Kidney (tissue), 14 donors: Measurements from ENCODE around the gene ARHGAP26. TPM values are rescaled to one million over a fixed set of nuclear protein-coding genes. Genes with fewer than 3 reads are reported as not detected.
A peak's percentile ranks its signal among the peaks of the same experiment; 100 is the strongest.

Experiments
- DNase-seq, 5 donors: peaks; one replicate each; pipeline ENCODE4 v3.0.0-alpha.2; 2013 to 2020
- FAIRE-seq: peaks from 2 replicates; lab custom pipeline; 2012; peaks lifted over from hg19 to GRCh38; lab: Jason Lieb, UNC
- H3K27ac ChIP-seq, 2 donors: one replicate each; pipeline ENCODE4 v1.7.0; 2013; ENCODE audit warnings: low read depth in 2 of 2, low read length in 2 of 2, inconsistent platforms in 1 of 2
- H3K27me3 ChIP-seq: one replicate; pipeline ENCODE4 v1.7.1; 2013; ENCODE audit warnings: low read length, inconsistent platforms; ENCODE audit not compliant: control insufficient read depth, insufficient read depth
- H3K36me3 ChIP-seq, 3 donors: one replicate each; pipeline versions ENCODE4 v1.7.0 to v1.7.1; 2013; ENCODE audit warnings: low read length in 3 of 3, control low read depth in 1 of 3, inconsistent platforms in 1 of 3; ENCODE audit not compliant: insufficient read depth in 3 of 3, control insufficient read depth in 2 of 3
- H3K4me1 ChIP-seq, 3 donors: one replicate each; pipeline versions ENCODE4 v1.7.0 to v1.7.1; 2013; ENCODE audit warnings: low read length in 3 of 3, inconsistent platforms in 1 of 3, low read depth in 1 of 3; ENCODE audit not compliant: control insufficient read depth in 2 of 3, insufficient read depth in 2 of 3
- H3K4me3 ChIP-seq, 3 donors: one replicate each; pipeline versions ENCODE4 v1.7.0 to v1.8.1; 2013; ENCODE audit warnings: low read length in 3 of 3, control low read depth in 1 of 3, inconsistent platforms in 1 of 3
- H3K9ac ChIP-seq, 3 donors: one replicate each; pipeline versions ENCODE4 v1.7.0 to v1.7.1; 2013; ENCODE audit warnings: low read length in 3 of 3, control low read depth in 1 of 3, inconsistent platforms in 1 of 3
- H3K9me3 ChIP-seq, 3 donors: one replicate each; pipeline versions ENCODE4 v1.7.0 to v1.7.1; 2013; ENCODE audit warnings: low read length in 3 of 3, control low read depth in 1 of 3, inconsistent platforms in 1 of 3; ENCODE audit not compliant: control insufficient read depth in 2 of 3, insufficient read depth in 1 of 3
- intact Hi-C: fragments of 100-400 bp; cut with DNase I; formaldehyde crosslinking; loops from one replicate; pipeline ENCODE4 v1.11.1; 2022
- polyA plus RNA-seq: library from polyadenylated mRNA; stranded (reverse); fragments of 350-450 nt; fragmentation: Illumina TruSeq; extraction: RNeasy Lipid Tissue Mini Kit (QIAGEN cat#74804); gene quantifications from one replicate; pipeline ENCODE4 v1.2.3, GENCODE V29; 2014; ENCODE audit warnings: low read depth, low replicate concordance; ENCODE audit not compliant: insufficient read depth
- total RNA-seq: library from RNA; stranded (reverse); fragmentation: NEBNext Ultra II Directional; extraction: Animal tissue kit (Norgen Biotek cat#: 25700); gene quantifications from one replicate; pipeline ENCODE4 v1.2.1, GENCODE V29; 2021
- TF ChIP-seq, protein P1 (sequence below): IDR thresholded peaks from 3 replicates; pipeline ENCODE4 v1.5.1; 2012; ENCODE audit warnings: mild to moderate bottlenecking, moderate library complexity, borderline replicate concordance; ENCODE audit not compliant: insufficient read depth; ENCODE audit errors: extremely low read depth
- donor health status: control.
- donor health status: control.
- donor health status: control.
- donor health status: control.
- donor health status: control.
- donor health status: DM: yes; HTN: yes; CAD: no.
- donor health status: Normal renal cell carcinoma (clear cell type).

The ARHGAP26 gene
- total and polyA plus RNA-seq, 2 donors from 2014 or later, result 2.5 to 85.7 TPM

- Histone ChIP-seq H3K27ac (no peak overlapping the region), H3K36me3 (peaks cover 0 to 3% (median 0%) of the 10 kb centered on the region in 3 donors), H3K4me1 (peaks cover 0 to 2% (median 0%) of the 10 kb centered on the region in 3 donors), H3K9ac (no peak overlapping the region), H3K9me3 (no peaks in the 10 kb centered on the region), H3K4me3 (no peak overlapping the region), H3K27me3 (no peaks in the 10 kb centered on the region)
- FAIRE-seq (no peak), DNase-seq (peak in 3 of 5 donors; percentile 39 to 82 (median 76))
- TF ChIP-seq, protein P1, sequence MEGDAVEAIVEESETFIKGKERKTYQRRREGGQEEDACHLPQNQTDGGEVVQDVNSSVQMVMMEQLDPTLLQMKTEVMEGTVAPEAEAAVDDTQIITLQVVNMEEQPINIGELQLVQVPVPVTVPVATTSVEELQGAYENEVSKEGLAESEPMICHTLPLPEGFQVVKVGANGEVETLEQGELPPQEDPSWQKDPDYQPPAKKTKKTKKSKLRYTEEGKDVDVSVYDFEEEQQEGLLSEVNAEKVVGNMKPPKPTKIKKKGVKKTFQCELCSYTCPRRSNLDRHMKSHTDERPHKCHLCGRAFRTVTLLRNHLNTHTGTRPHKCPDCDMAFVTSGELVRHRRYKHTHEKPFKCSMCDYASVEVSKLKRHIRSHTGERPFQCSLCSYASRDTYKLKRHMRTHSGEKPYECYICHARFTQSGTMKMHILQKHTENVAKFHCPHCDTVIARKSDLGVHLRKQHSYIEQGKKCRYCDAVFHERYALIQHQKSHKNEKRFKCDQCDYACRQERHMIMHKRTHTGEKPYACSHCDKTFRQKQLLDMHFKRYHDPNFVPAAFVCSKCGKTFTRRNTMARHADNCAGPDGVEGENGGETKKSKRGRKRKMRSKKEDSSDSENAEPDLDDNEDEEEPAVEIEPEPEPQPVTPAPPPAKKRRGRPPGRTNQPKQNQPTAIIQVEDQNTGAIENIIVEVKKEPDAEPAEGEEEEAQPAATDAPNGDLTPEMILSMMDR, result no peak
- intact Hi-C loops, result no loop called here
Measured at GRCh38 chr5:143041461-143041860, 271.3 kb downstream of the ARHGAP26 start.

DNA sequence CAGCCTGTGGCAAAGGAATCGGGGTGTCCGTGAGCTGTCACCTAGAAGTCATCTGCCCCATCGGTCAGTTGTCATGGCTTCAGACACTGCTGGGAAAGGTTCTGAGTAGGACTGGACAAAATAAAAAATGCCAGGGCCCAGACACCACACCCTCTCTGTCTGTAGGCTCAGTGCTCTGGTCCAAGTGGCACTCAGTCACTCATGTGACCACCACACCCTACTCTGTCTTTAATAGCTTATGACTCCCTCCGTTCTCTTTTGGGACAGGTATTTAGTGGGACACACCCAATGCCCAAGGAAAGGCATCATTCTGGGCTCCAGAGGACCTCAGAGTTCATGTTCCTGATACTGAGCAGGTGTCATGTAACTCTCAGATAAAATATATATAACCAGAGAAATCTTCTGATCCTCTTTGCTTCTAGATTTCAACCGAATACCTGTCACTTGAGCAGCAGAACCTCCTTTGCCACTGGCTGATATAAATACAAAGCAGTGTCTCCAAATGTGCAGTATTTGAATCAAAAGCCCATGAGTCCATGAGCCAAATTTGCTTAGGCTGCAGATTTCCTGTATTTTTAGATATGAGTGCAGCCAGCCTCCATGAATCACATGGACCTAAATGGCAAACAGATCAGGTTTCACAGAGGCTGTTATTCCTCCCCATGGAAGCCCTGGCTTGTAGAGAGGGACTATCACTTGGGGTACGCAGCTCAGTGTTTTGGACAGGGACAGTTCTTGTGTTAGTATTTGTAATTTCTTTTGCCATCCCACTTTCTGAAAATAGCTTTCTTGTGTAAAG lies 272.0 kb downstream of the ARHGAP26 start:
- TF ChIP-seq, protein P1, result no peak
- peaks cover 0 to 2% (median 0%) of the 10 kb centered on the region in 3 donors for H3K4me1 ChIP-seq
- no peak overlapping the region for H3K9ac ChIP-seq
- H3K4me3 ChIP-seq, result no peak overlapping the region
- intact Hi-C loops, result no loop called here
- FAIRE-seq (no peak), DNase-seq (peak in 3 of 5 donors; percentile 17 to 48 (median 48))
- no peak overlapping the region for H3K27ac ChIP-seq
- H3K27me3 ChIP-seq, result no peaks in the 10 kb centered on the region
- H3K9me3 ChIP-seq, result no peaks in the 10 kb centered on the region
- H3K36me3 ChIP-seq, result peaks cover 0 to 3% (median 0%) of the 10 kb centered on the region in 3 donors

GRCh38 chr5:143044265-143044664 lies 274.1 kb downstream of the ARHGAP26 start:
- peaks cover 0 to 2% (median 0%) of the 10 kb centered on the region in 3 donors for H3K4me1 ChIP-seq
- H3K27ac ChIP-seq, result no peak overlapping the region
- TF ChIP-seq, protein P1, result no peak
- intact Hi-C loops, result no loop called here
- H3K9me3 ChIP-seq, result no peaks in the 10 kb centered on the region
- H3K27me3 ChIP-seq, result no peaks in the 10 kb centered on the region
- peaks cover 0 to 3% (median 0%) of the 10 kb centered on the region in 3 donors for H3K36me3 ChIP-seq
- no peak overlapping the region for H3K4me3 ChIP-seq
- FAIRE-seq (no peak), DNase-seq (no peak)
- no peak overlapping the region for H3K9ac ChIP-seq
